Mesothelial cell of epicardium (in vitro differentiated cells): ENCODE results near the gene MFSD2A. TPM values are rescaled to one million over a fixed set of nuclear protein-coding genes. Genes with fewer than 3 reads are reported as not detected.

Experiments used
- DNase-seq, 2 experiments: peaks; one replicate each; pipeline ENCODE4 v3.0.0; 2021; ENCODE audit warnings: low spot score in 2 of 2; ENCODE audit not compliant: unreplicated experiment in 2 of 2
- H3K27ac Mint-ChIP-seq: 2 replicates; pipeline ENCODE4 v1.8.0; 2021; ENCODE audit warnings: mixed read lengths
- H3K27me3 Mint-ChIP-seq: 2 replicates; pipeline ENCODE4 v1.8.0; 2021; ENCODE audit warnings: low read depth, mixed read lengths
- H3K36me3 Mint-ChIP-seq: 2 replicates; pipeline ENCODE4 v1.8.0; 2021; ENCODE audit warnings: mixed read lengths
- H3K4me1 Mint-ChIP-seq: 2 replicates; pipeline ENCODE4 v1.8.0; 2021; ENCODE audit warnings: mixed read lengths
- H3K4me3 Mint-ChIP-seq: 2 replicates; pipeline ENCODE4 v1.8.0; 2021; ENCODE audit warnings: mild to moderate bottlenecking, moderate library complexity, mixed read lengths
- H3K9me3 Mint-ChIP-seq: 2 replicates; pipeline ENCODE4 v1.8.0; 2021; ENCODE audit warnings: mixed read lengths
- CTCF ChIP-seq: fragments of 200-600 bp; sonication (generic); IDR thresholded peaks from one replicate; pipeline ENCODE4 v1.5.0; 2021; ENCODE audit warnings: antibody characterized with exemption; ENCODE audit not compliant: unreplicated experiment
- total RNA-seq: library from RNA; stranded (reverse); gene quantifications from 3 replicates; pipeline ENCODE4 v1.2.1, GENCODE V29; 2021

The MFSD2A gene
- total RNA-seq, 1 donor from 2014 or later: 6.1 TPM

DNA sequence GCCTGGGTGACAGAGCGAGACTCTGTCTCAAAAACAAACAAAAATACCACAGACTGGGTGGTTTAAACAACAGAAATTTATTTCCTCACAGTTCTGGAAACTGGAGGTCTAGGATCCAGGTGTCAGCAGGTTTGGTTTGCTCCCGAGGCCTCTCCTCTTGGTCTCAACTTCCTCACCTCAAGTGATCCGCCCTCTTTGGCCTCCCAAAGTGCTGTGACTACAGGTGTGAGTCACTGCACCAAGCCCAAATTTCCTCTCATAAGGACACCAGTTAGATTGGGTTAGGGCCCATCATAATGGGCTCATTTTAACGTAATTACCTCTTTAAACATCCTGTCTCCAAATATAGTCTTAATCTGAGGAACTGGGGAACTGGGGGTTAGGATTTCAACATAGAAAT lies 35.5 kb downstream of the MFSD2A start:
- Mint-ChIP-seq H3K27ac (no peak overlapping the region), H3K9me3 (no peaks in the 10 kb centered on the region), H3K36me3 (no peaks in the 10 kb centered on the region), H3K4me1 (peaks cover 2% of the 10 kb centered on the region), H3K4me3 (no peak overlapping the region), H3K27me3 (no peaks in the 10 kb centered on the region)
- no peak for DNase-seq
- TF ChIP-seq CTCF: no peak

GRCh38 chr1:39992234-39992633 lies 37.3 kb downstream of the MFSD2A start:
- no peak overlapping the region for H3K4me3 Mint-ChIP-seq
- no peak for TF ChIP-seq CTCF
- no peak overlapping the region for H3K27ac Mint-ChIP-seq
- H3K36me3 Mint-ChIP-seq: no peaks in the 10 kb centered on the region
- H3K27me3 Mint-ChIP-seq: no peaks in the 10 kb centered on the region
- no peaks in the 10 kb centered on the region for H3K9me3 Mint-ChIP-seq
- no peak for DNase-seq
- peaks cover 2% of the 10 kb centered on the region for H3K4me1 Mint-ChIP-seq

- no peaks in the 10 kb centered on the region for H3K36me3 Mint-ChIP-seq
- H3K4me3 Mint-ChIP-seq: no peak overlapping the region
- peaks cover 2% of the 10 kb centered on the region for H3K4me1 Mint-ChIP-seq
- TF ChIP-seq CTCF: no peak
- H3K27me3 Mint-ChIP-seq: no peaks in the 10 kb centered on the region
- DNase-seq: no peak
- no peaks in the 10 kb centered on the region for H3K9me3 Mint-ChIP-seq
- no peak overlapping the region for H3K27ac Mint-ChIP-seq
Observed at GRCh38 chr1:39992888-39993287, 37.9 kb downstream of the MFSD2A start.

DNA sequence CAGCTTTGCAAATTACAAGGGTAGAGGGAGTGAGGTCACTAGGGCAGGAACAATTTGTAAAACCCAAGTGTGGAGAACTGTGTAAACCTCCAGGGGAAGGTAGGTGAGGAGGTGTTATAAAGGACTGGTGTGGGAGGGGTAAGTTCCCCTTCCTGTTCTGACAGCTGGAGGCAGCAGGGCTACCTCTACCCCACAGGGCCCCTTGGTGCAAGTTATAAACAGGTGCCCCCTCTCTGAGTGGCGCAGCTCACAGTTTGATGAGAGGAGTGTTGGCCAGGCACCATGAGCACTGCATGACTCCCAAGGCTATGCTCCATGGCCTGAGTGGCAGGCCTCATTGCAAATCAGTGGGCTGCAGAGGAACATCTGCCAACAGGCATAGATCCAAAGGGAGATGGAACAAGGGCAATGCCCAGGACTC lies 41.0 kb downstream of the MFSD2A start:
- Mint-ChIP-seq H3K36me3 (no peaks in the 10 kb centered on the region), H3K4me1 (no peaks in the 10 kb centered on the region), H3K4me3 (no peak overlapping the region), H3K9me3 (no peaks in the 10 kb centered on the region), H3K27ac (no peak overlapping the region), H3K27me3 (no peaks in the 10 kb centered on the region)
- DNase-seq: no peak
- no peak for TF ChIP-seq CTCF

GRCh38 chr1:39996396-39997004 lies 41.6 kb downstream of the MFSD2A start:
- DNase-seq: no peak
- Mint-ChIP-seq H3K4me3 (no peak overlapping the region), H3K27ac (no peak overlapping the region), H3K9me3 (no peaks in the 10 kb centered on the region), H3K4me1 (no peaks in the 10 kb centered on the region), H3K36me3 (no peaks in the 10 kb centered on the region), H3K27me3 (no peaks in the 10 kb centered on the region)
- no peak for TF ChIP-seq CTCF

GRCh38 chr1:40001456-40001855 lies 46.5 kb downstream of the MFSD2A start:
- DNase-seq: no peak
- TF ChIP-seq CTCF: no peak
- Mint-ChIP-seq H3K27me3 (no peaks in the 10 kb centered on the region), H3K4me1 (peaks cover 17% of the 10 kb centered on the region), H3K36me3 (no peaks in the 10 kb centered on the region), H3K27ac (no peak overlapping the region), H3K4me3 (no peak overlapping the region), H3K9me3 (peaks cover 18% of the 10 kb centered on the region)
